ENCODE data around the gene MRPL12. TPM values are rescaled to one million over a fixed set of nuclear protein-coding genes. Genes with fewer than 3 reads are reported as not detected.

MRPL12 gene
- total and polyA plus RNA-seq, 2 donors (not counting 1 experiment from before 2014, with no cell fraction given), result 23.8 to 25.6 TPM

GRCh38 chr17:81713556-81714411 lies 10.6 kb downstream of the MRPL12 start:
- Histone ChIP-seq H3K27me3 (replicated peaks in 1 of 4; ENCODE audit: control extremely low read depth in 1 of 4, control insufficient read depth in 3 of 4, insufficient read depth in 4 of 4, low read length in 3 of 4) (peaks cover 0 to 3% (median 0%) of the 10 kb centered on the region in 4 experiments), H4K20me1 (ENCODE audit: control insufficient read depth, insufficient read depth, low read length, poor library complexity, severe bottlenecking) (no peaks in the 10 kb centered on the region), H3K36me3 (replicated peaks in 1 of 2; ENCODE audit: control extremely low read depth in 1 of 2, control insufficient read depth in 1 of 2, extremely low read depth in 1 of 2, insufficient read depth in 2 of 2, low read length in 1 of 2) (no peaks in the 10 kb centered on the region), H3K4me3 (ENCODE audit: control extremely low read depth in 1 of 5, extremely low read depth in 1 of 5, insufficient read depth in 1 of 5, low read depth in 2 of 5, low read length in 4 of 5) (no peak overlapping the region), H3K9ac (ENCODE audit: low read length) (no peak overlapping the region), H3K4me1 (ENCODE audit: control insufficient read depth in 2 of 2, insufficient read depth in 2 of 2, low read length in 2 of 2) (peaks cover 15 to 25% of the 10 kb centered on the region in 2 donors), H3K4me2 (replicated peaks; ENCODE audit: low read depth, low read length, poor library complexity, severe bottlenecking) (peak overlapping the region; percentile 95), H3K27ac (ENCODE audit: low read length in 2 of 2) (no peak overlapping the region), H3K9me3 (ENCODE audit: control extremely low read depth in 1 of 3, control insufficient read depth in 2 of 3, insufficient read depth in 1 of 3, low read length in 2 of 3) (no peaks in the 10 kb centered on the region), H3K79me2 (ENCODE audit: control insufficient read depth, insufficient read depth, low read length) (no peaks in the 10 kb centered on the region), H2AFZ (ENCODE audit: insufficient read depth, low read depth, low read length, poor library complexity, severe bottlenecking) (no peak overlapping the region)
- ChIA-PET CTCF (no interaction called here), POLR2A (interaction anchor here (1.2 kb wide), 1 partner anchor 11 kb away, joined by 3 read pairs; no protein-coding TSS in a partner anchor)
- Mint-ChIP-seq H3K9me3 (ENCODE audit: insufficient read depth) (no peaks in the 10 kb centered on the region), H3K4me3 (peak overlapping the region; percentile 32), H3K4me1 (peaks cover 12% of the 10 kb centered on the region), H3K27ac (no peak overlapping the region), H3K27me3 (no peaks in the 10 kb centered on the region)
- intact Hi-C loops (cut with micrococcal nuclease), result loop anchor here (2.0 kb wide), 2 partner anchors 31 to 201 kb away; partner anchors contain the start of genes ACTG1 and ARL16
- DNase-seq (no peak), ATAC-seq (ENCODE audit: low read depth) (no peak)
- WGBS (ENCODE audit: insufficient coverage), result 94% methylated on average over 33 of the region's 36 CpGs
- TF ChIP-seq CTCF (IDR thresholded peaks at IDR 0.05) (no peak), EZH2 (IDR thresholded peaks at IDR 0.05; ENCODE audit: borderline replicate concordance, insufficient read depth, low read depth, low read length, poor library complexity, severe bottlenecking) (no peak)

All from B cell (primary cell).